HUES48 (cell line): ENCODE results near the gene DKK3.
A peak's percentile ranks its signal among the peaks of the same experiment; 100 is the strongest.

ENCODE experiments used
- H3K27ac ChIP-seq: one replicate; pipeline ENCODE4 v1.7.0; 2013; ENCODE audit warnings: low read depth, low read length, inconsistent platforms
- H3K27me3 ChIP-seq: 2 replicates; pipeline ENCODE4 v1.6.1; 2013; ENCODE audit warnings: mild to moderate bottlenecking, low read length; ENCODE audit not compliant: control insufficient read depth, insufficient read depth
- H3K36me3 ChIP-seq: 2 replicates; pipeline ENCODE4 v1.6.1; 2013; ENCODE audit warnings: low read length; ENCODE audit not compliant: control insufficient read depth, insufficient read depth
- H3K4me1 ChIP-seq: 2 replicates; pipeline ENCODE4 v1.6.1; 2013; ENCODE audit warnings: mild to moderate bottlenecking, low read length; ENCODE audit not compliant: control insufficient read depth, insufficient read depth
- H3K4me3 ChIP-seq: 2 replicates; pipeline ENCODE4 v1.5.1; 2013; ENCODE audit warnings: mild to moderate bottlenecking, low read depth, low read length
- H3K9ac ChIP-seq: 2 replicates; pipeline ENCODE4 v1.6.1; 2013; ENCODE audit warnings: mild to moderate bottlenecking, low read depth, low read length, moderate library complexity
- H3K9me3 ChIP-seq: 2 replicates; pipeline ENCODE4 v1.6.1; 2013; ENCODE audit warnings: low read length; ENCODE audit not compliant: control insufficient read depth, insufficient read depth

The DKK3 gene

GRCh38 chr11:12028303-12028702 lies 19.9 kb upstream of the DKK3 start:
- Histone ChIP-seq H3K27me3 (no peaks in the 10 kb centered on the region), H3K9ac (no peak overlapping the region), H3K4me3 (no peak overlapping the region), H3K4me1 (no peaks in the 10 kb centered on the region), H3K27ac (no peak overlapping the region), H3K36me3 (no peaks in the 10 kb centered on the region), H3K9me3 (peaks cover 10% of the 10 kb centered on the region)

DNA sequence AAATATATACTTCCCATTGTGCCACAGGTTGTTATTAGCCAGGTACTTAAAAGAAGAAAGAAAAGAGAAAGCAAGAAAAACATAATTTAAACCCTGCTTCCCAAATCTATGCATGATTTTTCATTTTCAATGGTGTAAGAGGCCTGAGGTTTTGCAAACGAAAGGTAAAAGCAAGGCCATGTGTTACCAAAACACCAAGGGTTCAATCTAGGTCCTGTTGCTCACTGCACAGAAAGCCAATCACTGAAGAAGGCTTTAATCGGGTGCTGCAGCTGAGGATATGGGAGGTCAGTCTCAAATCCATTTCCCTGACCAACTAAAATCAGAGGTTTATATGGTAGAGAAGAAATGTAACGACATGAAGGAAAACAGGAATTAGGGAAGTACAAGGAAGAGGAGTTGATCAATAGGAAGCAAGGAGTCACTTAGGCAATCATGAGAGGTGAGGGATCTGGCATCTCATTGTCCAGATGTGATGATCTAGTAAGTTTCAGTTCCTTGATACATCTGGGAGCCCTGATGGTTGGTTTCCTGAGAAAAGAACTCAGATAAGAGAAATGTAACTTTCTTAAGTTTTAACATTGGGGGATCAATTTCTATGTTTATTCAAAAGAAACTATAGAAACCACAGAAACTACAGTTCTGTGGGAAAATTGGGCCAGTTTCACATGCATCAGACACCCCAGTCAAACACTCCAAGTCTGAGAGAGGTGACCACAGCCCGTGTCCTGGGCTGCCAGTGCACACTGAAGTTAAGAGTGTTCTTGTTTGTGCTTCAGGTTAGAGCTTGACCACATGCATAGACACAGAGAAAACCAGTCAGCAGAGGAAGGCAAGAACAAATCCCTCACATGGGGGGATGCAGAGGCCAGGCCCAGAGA lies 18.1 kb upstream of the DKK3 start:
- Histone ChIP-seq H3K27me3 (no peaks in the 10 kb centered on the region), H3K9ac (no peak overlapping the region), H3K27ac (no peak overlapping the region), H3K36me3 (no peaks in the 10 kb centered on the region), H3K4me3 (no peak overlapping the region), H3K4me1 (no peaks in the 10 kb centered on the region), H3K9me3 (peaks cover 10% of the 10 kb centered on the region)

DNA sequence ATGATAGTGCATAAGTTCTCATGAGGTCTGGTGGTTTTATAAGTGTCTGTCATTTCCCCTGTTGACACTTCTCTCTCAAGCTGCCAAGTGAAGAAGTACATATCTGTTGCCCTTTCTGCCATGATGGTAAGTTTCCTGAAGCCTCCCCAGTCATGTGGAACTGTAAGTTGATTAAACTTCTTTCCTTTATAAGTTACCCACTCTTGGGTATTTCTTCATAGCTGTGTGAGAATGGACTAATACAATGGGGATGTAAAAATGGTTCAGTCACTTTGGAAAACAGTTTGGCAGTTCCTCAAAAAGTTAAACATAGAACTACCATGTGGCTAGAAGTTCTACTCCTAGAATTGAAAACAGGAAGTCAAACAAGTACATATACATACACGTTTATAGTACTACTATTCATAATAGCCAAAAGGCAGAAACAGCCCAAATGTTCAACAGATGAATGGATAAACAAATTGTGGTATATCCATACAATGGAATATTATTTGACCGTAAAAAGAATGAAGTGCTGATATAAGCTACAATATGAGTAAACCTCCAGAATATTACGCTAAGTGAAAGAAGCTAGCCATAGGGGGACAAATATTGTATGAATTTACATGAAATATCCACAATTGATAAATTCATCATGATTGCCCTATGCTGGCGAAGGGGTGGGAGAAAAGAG lies 16.0 kb upstream of the DKK3 start:
- H3K36me3 ChIP-seq = no peaks in the 10 kb centered on the region
- no peaks in the 10 kb centered on the region for H3K27me3 ChIP-seq
- peaks cover 10% of the 10 kb centered on the region for H3K9me3 ChIP-seq
- H3K4me3 ChIP-seq = no peak overlapping the region
- no peak overlapping the region for H3K9ac ChIP-seq
- H3K27ac ChIP-seq = no peak overlapping the region
- H3K4me1 ChIP-seq = no peaks in the 10 kb centered on the region

GRCh38 chr11:12023015-12023414 lies 14.6 kb upstream of the DKK3 start:
- no peak overlapping the region for H3K4me3 ChIP-seq
- H3K27ac ChIP-seq = no peak overlapping the region
- no peaks in the 10 kb centered on the region for H3K4me1 ChIP-seq
- no peaks in the 10 kb centered on the region for H3K27me3 ChIP-seq
- H3K9me3 ChIP-seq = peaks cover 10% of the 10 kb centered on the region
- H3K9ac ChIP-seq = no peak overlapping the region
- no peaks in the 10 kb centered on the region for H3K36me3 ChIP-seq

DNA sequence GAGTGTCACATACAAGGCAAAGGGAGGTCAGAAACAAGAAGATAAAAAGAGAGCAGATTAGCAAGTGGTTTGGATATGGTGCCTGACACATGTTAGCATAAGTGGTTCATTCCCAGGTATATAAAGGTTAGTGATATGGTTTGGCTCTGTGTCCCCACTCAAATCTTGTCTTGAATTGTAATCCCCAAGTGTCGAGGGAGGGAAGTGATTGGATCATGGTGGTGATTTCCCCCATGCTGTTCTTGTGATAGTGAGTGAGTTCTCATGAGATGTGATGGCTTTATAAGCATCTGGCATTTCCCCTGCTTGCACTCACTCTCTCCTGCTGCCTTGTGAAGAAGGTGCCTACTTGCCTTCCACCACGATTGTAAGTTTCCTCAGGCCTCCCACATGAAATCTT lies 12.1 kb upstream of the DKK3 start:
- H3K4me1 ChIP-seq = no peaks in the 10 kb centered on the region
- H3K9me3 ChIP-seq = peaks cover 10% of the 10 kb centered on the region
- H3K9ac ChIP-seq = no peak overlapping the region
- H3K27ac ChIP-seq = no peak overlapping the region
- no peaks in the 10 kb centered on the region for H3K36me3 ChIP-seq
- no peak overlapping the region for H3K4me3 ChIP-seq
- no peaks in the 10 kb centered on the region for H3K27me3 ChIP-seq

DNA sequence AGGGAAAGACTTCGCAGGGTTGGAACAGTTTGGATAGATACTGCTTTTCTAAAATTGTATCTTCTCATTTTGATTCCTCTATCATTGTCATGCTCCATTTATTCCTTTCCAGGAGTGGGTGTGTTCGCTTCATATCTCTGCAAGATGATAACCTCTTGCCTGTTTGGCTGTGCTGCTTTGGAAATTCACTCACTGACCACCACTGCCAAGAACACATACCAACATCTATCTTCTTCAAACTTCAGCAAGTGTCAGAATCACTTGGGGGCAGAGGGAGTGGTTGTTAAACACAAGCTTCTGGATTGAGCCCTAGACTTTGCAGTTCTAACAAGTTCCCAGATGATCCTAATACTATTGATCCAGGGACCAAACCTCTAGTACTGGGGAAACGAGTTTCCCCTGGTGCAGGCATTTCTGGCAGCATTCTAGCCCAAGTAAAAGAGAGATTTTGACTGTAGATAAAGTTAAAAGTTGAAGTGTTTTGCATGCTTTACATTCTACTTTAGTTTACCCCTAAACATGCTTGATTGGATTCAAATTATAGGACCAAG lies 11.5 kb upstream of the DKK3 start:
- peak overlapping the region; percentile 22 for H3K27ac ChIP-seq
- H3K9ac ChIP-seq = no peak overlapping the region
- H3K36me3 ChIP-seq = no peaks in the 10 kb centered on the region
- no peaks in the 10 kb centered on the region for H3K4me1 ChIP-seq
- peaks cover 10% of the 10 kb centered on the region for H3K9me3 ChIP-seq
- no peak overlapping the region for H3K4me3 ChIP-seq
- no peaks in the 10 kb centered on the region for H3K27me3 ChIP-seq

- no peaks in the 10 kb centered on the region for H3K4me1 ChIP-seq
- H3K27ac ChIP-seq = no peak overlapping the region
- H3K9ac ChIP-seq = no peak overlapping the region
- no peaks in the 10 kb centered on the region for H3K27me3 ChIP-seq
- H3K9me3 ChIP-seq = peaks cover 4% of the 10 kb centered on the region
- no peak overlapping the region for H3K4me3 ChIP-seq
- no peaks in the 10 kb centered on the region for H3K36me3 ChIP-seq
These were observed 10.9 kb upstream of the DKK3 start for GRCh38 chr11:12019337-12019736.

DNA sequence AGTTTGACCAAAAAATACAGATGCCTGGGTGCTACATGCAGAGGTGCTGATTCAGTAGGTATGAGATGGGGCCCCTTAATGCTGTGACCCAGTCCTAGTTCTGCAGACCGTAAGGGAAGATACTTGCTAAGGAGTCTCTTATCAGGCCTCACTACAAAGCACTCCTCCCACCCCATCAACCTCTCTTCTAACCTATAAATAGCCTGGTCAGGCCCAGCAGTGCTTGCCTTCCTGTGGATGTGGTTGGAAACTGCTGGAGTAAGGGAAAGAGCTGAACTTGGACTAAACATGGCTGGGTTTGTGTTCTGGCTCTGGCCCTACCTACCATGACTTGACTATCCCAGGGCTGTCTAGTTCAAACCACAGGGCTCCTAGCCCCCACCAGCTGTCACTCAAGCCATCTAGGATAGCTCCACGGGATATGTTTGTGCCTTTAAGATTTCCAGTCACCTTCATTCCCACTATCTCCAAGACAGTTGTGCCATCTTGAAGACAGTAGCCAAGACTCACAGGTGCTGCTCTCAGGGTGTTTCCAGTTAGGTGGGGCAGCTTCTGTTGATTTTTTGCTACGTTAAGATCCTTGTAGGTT lies 9.5 kb upstream of the DKK3 start:
- H3K9me3 ChIP-seq = no peaks in the 10 kb centered on the region
- peaks cover 6% of the 10 kb centered on the region for H3K4me1 ChIP-seq

DNA sequence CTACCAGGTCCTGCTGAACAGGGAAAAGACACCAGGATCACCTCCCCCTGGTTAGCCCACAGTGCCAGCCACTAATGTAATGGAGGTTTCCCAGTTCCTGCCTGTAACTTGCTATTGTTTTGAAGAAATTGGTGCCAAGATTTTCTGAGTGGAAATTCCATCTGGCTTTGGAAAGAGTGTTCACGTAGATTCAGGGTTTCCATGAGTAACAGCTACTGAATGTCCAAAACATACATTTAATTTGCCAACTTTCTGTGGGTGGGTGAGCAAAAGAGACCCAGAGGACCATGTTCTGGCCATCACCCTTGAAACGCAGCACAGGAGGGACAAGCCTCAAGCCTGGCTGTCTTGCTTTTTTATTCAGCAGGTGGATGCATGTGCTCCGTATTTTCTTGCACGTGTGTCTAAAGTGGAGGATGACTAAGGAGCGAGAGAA lies 8.8 kb upstream of the DKK3 start:
- H3K27me3 ChIP-seq = no peaks in the 10 kb centered on the region
- no peaks in the 10 kb centered on the region for H3K9me3 ChIP-seq
- no peak overlapping the region for H3K9ac ChIP-seq
- H3K36me3 ChIP-seq = no peaks in the 10 kb centered on the region
- peaks cover 6% of the 10 kb centered on the region for H3K4me1 ChIP-seq
- H3K4me3 ChIP-seq = no peak overlapping the region
- no peak overlapping the region for H3K27ac ChIP-seq

More for the DNA sequence above, 9.5 kb upstream of the DKK3 start:
- Histone ChIP-seq H3K9ac (no peak overlapping the region), H3K4me3 (no peak overlapping the region), H3K36me3 (no peaks in the 10 kb centered on the region), H3K27ac (no peak overlapping the region), H3K27me3 (no peaks in the 10 kb centered on the region)

DNA sequence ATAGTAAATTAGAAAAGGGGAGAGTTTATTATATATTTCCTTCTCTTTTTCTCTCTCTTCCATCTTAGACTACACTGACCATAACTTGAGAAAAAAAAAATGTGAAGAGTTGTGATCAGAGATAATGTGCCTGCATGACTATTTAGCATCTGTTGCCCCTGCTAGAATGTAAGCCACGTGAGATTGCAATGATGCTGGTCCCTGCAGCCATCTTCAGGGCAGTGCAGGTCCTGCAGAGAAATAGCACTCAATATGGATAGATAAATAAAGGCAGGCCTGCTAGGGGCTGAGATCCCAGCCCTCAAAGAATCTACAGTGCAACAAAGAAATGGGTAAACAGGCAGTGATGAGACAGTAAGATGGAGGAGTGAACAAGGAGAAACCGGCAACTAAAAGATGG lies 7.8 kb upstream of the DKK3 start:
- Histone ChIP-seq H3K9ac (no peak overlapping the region), H3K36me3 (no peaks in the 10 kb centered on the region), H3K27me3 (0 out of 2 replicates have a peak, but pooled peaks cover 1% of the 10 kb centered on the region), H3K9me3 (no peaks in the 10 kb centered on the region), H3K4me3 (no peak overlapping the region), H3K4me1 (peaks cover 6% of the 10 kb centered on the region), H3K27ac (no peak overlapping the region)

DNA sequence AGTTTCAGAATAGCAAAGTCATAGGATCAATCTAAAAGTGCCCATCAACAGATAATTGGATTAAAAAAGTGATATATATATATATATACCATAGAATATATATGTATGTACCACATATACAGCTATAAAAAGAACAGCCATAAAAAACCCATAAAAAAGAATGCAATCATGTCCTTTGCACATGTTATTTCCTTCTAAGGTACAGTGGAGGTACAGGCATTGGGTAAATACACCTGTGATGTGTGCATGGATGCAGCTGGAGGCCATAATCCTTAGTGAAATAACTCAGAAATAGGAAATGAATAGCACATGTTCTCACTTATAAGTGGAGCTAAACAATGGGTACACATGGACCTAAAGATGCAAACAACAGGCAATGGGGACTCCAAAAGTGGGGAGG lies 7.1 kb upstream of the DKK3 start:
- H3K27me3 ChIP-seq = peaks cover 7% of the 10 kb centered on the region
- H3K9ac ChIP-seq = no peak overlapping the region
- no peaks in the 10 kb centered on the region for H3K36me3 ChIP-seq

More for the DNA sequence above, 7.1 kb upstream of the DKK3 start:
- peaks cover 6% of the 10 kb centered on the region for H3K4me1 ChIP-seq
- H3K9me3 ChIP-seq = no peaks in the 10 kb centered on the region
- no peak overlapping the region for H3K4me3 ChIP-seq
- H3K27ac ChIP-seq = no peak overlapping the region
